Calu3 (cell line): ENCODE data around the gene NTSR1. TPM values are rescaled to one million over a fixed set of nuclear protein-coding genes. Genes with fewer than 3 reads are reported as not detected.

Experiments
- BruUV-seq: library from RNA; stranded (reverse); fragments of 400-500 nt; replicated peaks from 2 replicates; lab custom pipeline; 2021; lab: Mats Ljungman, UMichigan
- CTCF ChIA-PET: fragments of 300-600 bp; sonication (Branson Sonifier 250); formaldehyde crosslinking; loops from one replicate; lab custom pipeline; 2022; ENCODE audit warnings: antibody characterized with exemption; lab: Charles Lee
- DNase-seq: peaks from one replicate; pipeline ENCODE4 v3.0.0; 2022
- H3K27ac Mint-ChIP-seq: one replicate; pipeline ENCODE4 v1.8.0; 2022; ENCODE audit warnings: mixed read lengths; ENCODE audit not compliant: unreplicated experiment
- H3K27me3 Mint-ChIP-seq: one replicate; pipeline ENCODE4 v1.8.0; 2022; ENCODE audit warnings: mixed read lengths; ENCODE audit not compliant: unreplicated experiment
- H3K36me3 Mint-ChIP-seq: one replicate; pipeline ENCODE4 v1.8.0; 2022; ENCODE audit warnings: mild to moderate bottlenecking, moderate library complexity, mixed read lengths; ENCODE audit not compliant: insufficient read depth, unreplicated experiment
- H3K4me1 Mint-ChIP-seq: one replicate; pipeline ENCODE4 v1.8.0; 2022; ENCODE audit warnings: mild to moderate bottlenecking, low read depth, mixed read lengths; ENCODE audit not compliant: unreplicated experiment
- H3K4me3 Mint-ChIP-seq: one replicate; pipeline ENCODE4 v1.8.0; 2022; ENCODE audit warnings: mild to moderate bottlenecking, low read depth, moderate library complexity, mixed read lengths; ENCODE audit not compliant: unreplicated experiment
- H3K9me3 Mint-ChIP-seq: one replicate; pipeline ENCODE4 v1.8.0; 2022; ENCODE audit warnings: low read depth, mixed read lengths; ENCODE audit not compliant: unreplicated experiment
- intact Hi-C: fragments of 100-400 bp; cut with micrococcal nuclease; formaldehyde crosslinking; loops from one replicate; pipeline ENCODE4 v1.10.0; 2022; ENCODE audit not compliant: unreplicated experiment
- total RNA-seq: library from RNA; stranded (reverse); gene quantifications from 2 replicates; pipeline ENCODE4 v1.2.3, GENCODE V29; 2022
- TF ChIP-seq, protein P1 (sequence below): fragments of 200-600 bp; IDR thresholded peaks from one replicate; pipeline ENCODE4 v1.8.0; 2022; ENCODE audit warnings: antibody characterized with exemption; ENCODE audit not compliant: unreplicated experiment

The NTSR1 gene
- total RNA-seq, 1 experiment from 2014 or later, result not detected

DNA sequence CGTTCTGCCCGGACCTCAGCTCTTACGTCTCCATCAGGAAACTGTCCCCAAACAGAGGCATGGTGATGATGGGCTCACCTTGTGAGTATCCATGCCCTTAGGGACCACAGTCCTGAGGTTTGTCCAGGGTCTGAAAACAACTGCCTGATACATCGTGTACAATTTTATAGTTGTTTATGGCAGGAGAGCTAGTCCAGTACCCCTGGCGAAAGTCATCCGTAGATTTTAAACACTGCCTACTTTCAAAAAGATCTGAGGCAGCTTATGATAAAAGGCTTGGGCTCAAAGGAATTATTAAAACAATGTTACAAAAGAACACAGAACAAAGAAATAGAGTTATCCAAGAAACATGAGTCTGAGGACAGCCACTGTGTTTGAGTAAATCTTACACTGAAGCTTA lies 14.0 kb downstream of the NTSR1 start:
- BruUV-seq, result no TSS peak
- TF ChIP-seq, protein P1, sequence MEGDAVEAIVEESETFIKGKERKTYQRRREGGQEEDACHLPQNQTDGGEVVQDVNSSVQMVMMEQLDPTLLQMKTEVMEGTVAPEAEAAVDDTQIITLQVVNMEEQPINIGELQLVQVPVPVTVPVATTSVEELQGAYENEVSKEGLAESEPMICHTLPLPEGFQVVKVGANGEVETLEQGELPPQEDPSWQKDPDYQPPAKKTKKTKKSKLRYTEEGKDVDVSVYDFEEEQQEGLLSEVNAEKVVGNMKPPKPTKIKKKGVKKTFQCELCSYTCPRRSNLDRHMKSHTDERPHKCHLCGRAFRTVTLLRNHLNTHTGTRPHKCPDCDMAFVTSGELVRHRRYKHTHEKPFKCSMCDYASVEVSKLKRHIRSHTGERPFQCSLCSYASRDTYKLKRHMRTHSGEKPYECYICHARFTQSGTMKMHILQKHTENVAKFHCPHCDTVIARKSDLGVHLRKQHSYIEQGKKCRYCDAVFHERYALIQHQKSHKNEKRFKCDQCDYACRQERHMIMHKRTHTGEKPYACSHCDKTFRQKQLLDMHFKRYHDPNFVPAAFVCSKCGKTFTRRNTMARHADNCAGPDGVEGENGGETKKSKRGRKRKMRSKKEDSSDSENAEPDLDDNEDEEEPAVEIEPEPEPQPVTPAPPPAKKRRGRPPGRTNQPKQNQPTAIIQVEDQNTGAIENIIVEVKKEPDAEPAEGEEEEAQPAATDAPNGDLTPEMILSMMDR, result no peak
- DNase-seq, result no peak
- intact Hi-C loops, result no loop called here
- peaks cover 7% of the 10 kb centered on the region for H3K4me1 Mint-ChIP-seq
- CTCF ChIA-PET, result interaction anchor here (0.6 to 1.3 kb wide), 3 partner anchors 11 to 119 kb away, joined by 3 to 4 read pairs (median 3); no protein-coding TSS in a partner anchor
- no peak overlapping the region for H3K4me3 Mint-ChIP-seq
- peaks cover 99% of the 10 kb centered on the region for H3K27me3 Mint-ChIP-seq
- peaks cover 12% of the 10 kb centered on the region for H3K9me3 Mint-ChIP-seq
- no peaks in the 10 kb centered on the region for H3K36me3 Mint-ChIP-seq
- H3K27ac Mint-ChIP-seq, result no peak overlapping the region

DNA sequence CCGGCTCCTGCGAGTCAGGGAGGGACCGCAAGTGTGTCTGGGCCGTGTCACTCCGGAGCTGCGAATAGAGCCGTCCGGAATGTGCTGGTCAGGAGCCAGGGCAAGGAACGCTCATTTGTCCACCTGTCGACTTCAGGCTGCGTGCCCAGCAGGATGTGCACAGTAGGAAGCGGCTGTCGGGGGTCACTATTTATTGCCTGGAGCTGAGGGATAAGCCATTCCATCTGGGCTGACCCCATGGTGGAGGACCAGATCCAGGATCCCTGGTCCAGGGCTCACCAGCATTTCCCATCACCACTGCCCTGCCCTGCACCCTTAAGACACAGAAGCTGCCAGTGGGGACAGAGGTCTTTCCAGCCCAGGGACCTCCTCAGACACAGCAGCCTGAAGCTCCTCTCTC lies 14.7 kb downstream of the NTSR1 start:
- intact Hi-C loops, result no loop called here
- peaks cover 7% of the 10 kb centered on the region for H3K4me1 Mint-ChIP-seq
- H3K9me3 Mint-ChIP-seq, result peaks cover 12% of the 10 kb centered on the region
- no peak overlapping the region for H3K27ac Mint-ChIP-seq
- H3K27me3 Mint-ChIP-seq, result peaks cover 99% of the 10 kb centered on the region
- BruUV-seq, result no TSS peak
- no peak overlapping the region for H3K4me3 Mint-ChIP-seq
- no peaks in the 10 kb centered on the region for H3K36me3 Mint-ChIP-seq
- TF ChIP-seq, protein P1, result no peak
- CTCF ChIA-PET, result interaction anchor here (0.5 to 1.3 kb wide), 4 partner anchors 12 to 85 kb away, joined by 3 to 4 read pairs (median 3); partner anchors contain the start of gene NTSR1
- no peak for DNase-seq

DNA sequence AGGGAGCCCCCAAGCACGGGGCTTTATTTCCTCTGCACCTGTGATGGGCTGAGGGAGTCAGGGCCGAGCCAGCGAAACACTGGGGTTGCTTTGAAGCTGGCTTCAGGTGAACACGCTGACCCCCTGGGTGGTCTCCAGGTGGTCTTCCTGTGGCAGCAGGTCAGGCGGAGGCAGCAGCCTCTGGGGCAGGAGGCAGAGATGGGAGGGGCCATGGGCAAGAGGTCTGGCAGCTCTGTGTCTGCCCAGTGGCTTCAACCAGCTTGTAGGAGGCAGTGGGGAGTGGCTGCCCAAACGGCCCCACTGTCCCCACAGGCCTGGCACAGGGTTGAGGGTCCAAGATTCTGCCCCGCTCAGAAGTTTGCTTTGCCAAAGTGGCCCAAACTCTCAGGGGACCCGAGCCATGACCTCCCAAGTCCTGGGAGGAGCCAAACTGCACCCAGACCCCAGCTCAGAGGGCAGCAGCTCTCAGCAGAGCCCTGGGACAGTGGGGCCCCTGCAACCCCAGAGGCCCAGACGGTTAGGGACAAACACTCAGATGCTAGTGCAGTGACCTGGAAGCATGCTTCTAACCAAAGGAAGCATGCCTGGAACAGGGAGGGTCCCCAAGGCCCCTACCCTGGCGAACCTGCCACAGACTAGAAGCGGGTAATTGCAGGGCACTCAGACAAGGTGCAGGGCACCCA lies 15.3 kb downstream of the NTSR1 start:
- intact Hi-C loops, result no loop called here
- Mint-ChIP-seq H3K4me3 (no peak overlapping the region), H3K36me3 (no peaks in the 10 kb centered on the region), H3K27ac (no peak overlapping the region), H3K9me3 (peaks cover 12% of the 10 kb centered on the region), H3K4me1 (peaks cover 7% of the 10 kb centered on the region), H3K27me3 (peaks cover 99% of the 10 kb centered on the region)
- CTCF ChIA-PET, result interaction anchor here (0.5 to 1.3 kb wide), 5 partner anchors 13 to 84 kb away, joined by 3 to 4 read pairs (median 3); partner anchors contain the start of gene NTSR1
- TF ChIP-seq, protein P1, result no peak
- DNase-seq, result no peak
- BruUV-seq, result no TSS peak

DNA sequence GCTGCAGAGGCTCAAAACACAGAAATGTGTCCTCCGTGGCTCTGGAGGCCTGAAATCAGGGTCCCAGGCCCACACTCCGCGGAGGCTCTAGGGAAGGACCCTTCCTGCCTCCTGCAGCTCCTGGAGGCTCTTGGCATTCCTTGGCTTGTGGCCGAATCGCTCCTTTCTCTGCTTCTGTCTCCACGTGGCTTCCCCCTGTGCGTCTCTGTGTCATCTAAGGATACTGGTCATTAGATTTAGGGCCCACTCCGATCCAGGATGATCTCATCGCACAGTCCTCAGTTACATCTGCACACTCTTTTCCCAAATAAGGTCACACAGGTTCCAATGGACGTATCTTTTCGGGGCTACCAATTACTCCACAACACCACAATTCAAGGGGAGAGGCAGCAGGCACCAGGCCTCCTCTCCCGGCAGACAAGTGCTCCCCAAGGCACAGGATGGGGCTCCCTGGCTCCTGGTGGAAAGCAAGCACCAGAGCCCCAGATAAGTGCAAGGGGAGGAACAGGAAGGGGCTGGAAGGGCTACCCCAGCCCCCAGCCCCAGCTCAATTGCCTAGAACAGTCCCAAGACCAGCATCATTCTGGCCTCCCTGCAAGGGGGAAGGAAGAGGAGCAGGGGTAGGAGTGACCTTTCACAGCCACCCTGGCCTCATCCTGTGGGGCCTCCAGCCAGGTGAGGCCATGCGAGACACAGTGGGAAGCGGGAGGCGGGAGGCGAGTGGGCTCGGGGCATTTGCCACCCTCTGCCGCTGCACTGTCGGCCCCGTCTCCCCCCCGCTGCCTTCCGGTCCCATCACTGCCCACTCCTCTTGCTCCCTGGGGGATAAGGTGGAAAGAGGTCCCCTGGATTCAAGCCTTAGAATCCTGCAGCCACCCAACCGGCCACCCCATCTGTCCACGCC lies 16.3 kb downstream of the NTSR1 start:
- no TSS peak for BruUV-seq
- Mint-ChIP-seq H3K4me1 (peaks cover 7% of the 10 kb centered on the region), H3K27ac (no peak overlapping the region), H3K9me3 (peaks cover 12% of the 10 kb centered on the region), H3K36me3 (no peaks in the 10 kb centered on the region), H3K4me3 (no peak overlapping the region), H3K27me3 (peaks cover 99% of the 10 kb centered on the region)
- TF ChIP-seq, protein P1, result no peak
- DNase-seq, result no peak
- intact Hi-C loops, result no loop called here
- CTCF ChIA-PET, result no interaction called here
